Caco-2 (cell line): ENCODE data around the gene CEP112. TPM values are rescaled to one million over a fixed set of nuclear protein-coding genes. Genes with fewer than 3 reads are reported as not detected.

Source experiments
- BruUV-seq: library from RNA; stranded (reverse); fragments of 400-500 nt; replicated peaks from 2 replicates; lab custom pipeline; 2021; lab: Mats Ljungman, UMichigan
- CTCF ChIA-PET: fragments of 300-600 bp; sonication (Branson Sonifier 250); formaldehyde crosslinking; loops from one replicate; lab custom pipeline; 2022; ENCODE audit warnings: antibody characterized with exemption; lab: Charles Lee
- POLR2A ChIA-PET: fragments of 300-600 bp; sonication (Branson Sonifier 250); formaldehyde crosslinking; loops from one replicate; lab custom pipeline; 2022; ENCODE audit warnings: antibody characterized with exemption; lab: Charles Lee
- DNase-seq, 2 experiments: peaks; one replicate each; pipeline versions ENCODE4 v3.0.0 to v3.0.0-alpha.2; 2020 to 2022
- H3K27me3 ChIP-seq: replicated peaks from 2 replicates; pipeline ENCODE4 v1.6.0; 2011; ENCODE audit warnings: low read length; ENCODE audit not compliant: control insufficient read depth, insufficient read depth
- H3K36me3 ChIP-seq: 2 replicates; pipeline ENCODE4 v1.5.1; 2011; ENCODE audit warnings: low read length; ENCODE audit not compliant: control insufficient read depth, insufficient read depth
- H3K4me1 ChIP-seq: fragments of 250-450 bp; sonication (Bioruptor Pico); 2 replicates; pipeline ENCODE4 v1.5.1; 2020; ENCODE audit warnings: mild to moderate bottlenecking
- H3K4me3 ChIP-seq: 2 replicates; pipeline ENCODE4 v1.5.1; 2011; ENCODE audit warnings: low read depth, mild to moderate bottlenecking, control low read depth, low read length
- H3K9me3 ChIP-seq: fragments of 250-450 bp; sonication (Bioruptor Pico); 2 replicates; pipeline ENCODE4 v1.5.1; 2020; ENCODE audit warnings: mild to moderate bottlenecking, moderate library complexity
- H3K27ac Mint-ChIP-seq: one replicate; pipeline ENCODE4 v1.8.0; 2022; ENCODE audit warnings: mixed read lengths; ENCODE audit not compliant: unreplicated experiment
- H3K27me3 Mint-ChIP-seq: one replicate; pipeline ENCODE4 v1.8.0; 2022; ENCODE audit warnings: mixed read lengths; ENCODE audit not compliant: insufficient read depth, unreplicated experiment
- H3K36me3 Mint-ChIP-seq: one replicate; pipeline ENCODE4 v1.8.0; 2022; ENCODE audit warnings: mild to moderate bottlenecking, mixed read lengths; ENCODE audit not compliant: insufficient read depth, unreplicated experiment
- H3K4me1 Mint-ChIP-seq: one replicate; pipeline ENCODE4 v1.8.0; 2022; ENCODE audit warnings: low read depth, mixed read lengths; ENCODE audit not compliant: unreplicated experiment
- H3K4me3 Mint-ChIP-seq: one replicate; pipeline ENCODE4 v1.8.0; 2022; ENCODE audit warnings: mild to moderate bottlenecking, moderate library complexity, mixed read lengths; ENCODE audit not compliant: unreplicated experiment
- H3K9me3 Mint-ChIP-seq: one replicate; pipeline ENCODE4 v1.8.0; 2022; ENCODE audit warnings: mixed read lengths; ENCODE audit not compliant: unreplicated experiment
- intact Hi-C: fragments of 100-400 bp; cut with micrococcal nuclease; formaldehyde crosslinking; loops from one replicate; pipeline ENCODE4 v1.10.0; 2022; ENCODE audit not compliant: unreplicated experiment
- total RNA-seq: library from RNA; stranded (reverse); gene quantifications from 2 replicates; pipeline ENCODE4 v1.2.3, GENCODE V29; 2022
- TF ChIP-seq, protein P1 (sequence below), 2 experiments: fragments of 200-600 bp in 1 of 2; IDR thresholded peaks; 1 replicate in 1 of 2; 2 replicates in 1 of 2; pipeline versions ENCODE4 v1.5.1 to v1.8.0; 2011 to 2022; ENCODE audit warnings: antibody characterized with exemption in 1 of 2, control low read depth in 1 of 2, inconsistent platforms in 1 of 2, low read depth in 1 of 2, low read length in 1 of 2, mild to moderate bottlenecking in 1 of 2, moderate library complexity in 1 of 2; ENCODE audit not compliant: insufficient read depth in 1 of 2, severe bottlenecking in 1 of 2, unreplicated experiment in 1 of 2

Gene CEP112
- total RNA-seq, 1 experiment from 2014 or later = 4.7 TPM

DNA sequence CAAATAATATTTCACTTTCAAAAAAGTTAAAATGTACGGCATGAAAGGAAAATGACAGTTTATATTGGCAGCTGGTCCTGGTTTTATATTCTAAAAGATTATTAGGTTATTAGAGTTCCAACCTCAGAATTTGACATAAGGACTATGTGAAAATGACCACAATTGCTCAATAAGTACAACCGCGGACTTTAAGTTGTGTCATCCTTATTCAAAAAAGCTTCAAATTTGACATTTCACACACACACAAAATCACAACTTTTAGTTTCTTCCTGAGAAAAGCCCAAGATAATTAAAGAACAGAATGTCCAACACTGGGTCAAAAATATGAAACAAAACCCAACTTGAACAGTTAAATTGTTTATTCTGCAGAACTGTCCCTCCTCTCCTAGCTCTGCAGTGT lies 497.3 kb downstream of the CEP112 start:
- intact Hi-C loops = loop anchor here (10.0 kb wide), 1 partner anchor 130 kb away; the partner anchor contains the start of gene AXIN2
- no peaks in the 10 kb centered on the region for H3K27me3 Mint-ChIP-seq
- H3K4me3 Mint-ChIP-seq = no peak overlapping the region
- BruUV-seq = no TSS peak
- Histone ChIP-seq H3K36me3 (no peaks in the 10 kb centered on the region), H3K27me3 (no peaks in the 10 kb centered on the region), H3K9me3 (no peaks in the 10 kb centered on the region), H3K4me3 (no peak overlapping the region), H3K4me1 (peaks cover 13% of the 10 kb centered on the region; the same call in 1 of the 2 replicates)
- TF ChIP-seq, protein P1, sequence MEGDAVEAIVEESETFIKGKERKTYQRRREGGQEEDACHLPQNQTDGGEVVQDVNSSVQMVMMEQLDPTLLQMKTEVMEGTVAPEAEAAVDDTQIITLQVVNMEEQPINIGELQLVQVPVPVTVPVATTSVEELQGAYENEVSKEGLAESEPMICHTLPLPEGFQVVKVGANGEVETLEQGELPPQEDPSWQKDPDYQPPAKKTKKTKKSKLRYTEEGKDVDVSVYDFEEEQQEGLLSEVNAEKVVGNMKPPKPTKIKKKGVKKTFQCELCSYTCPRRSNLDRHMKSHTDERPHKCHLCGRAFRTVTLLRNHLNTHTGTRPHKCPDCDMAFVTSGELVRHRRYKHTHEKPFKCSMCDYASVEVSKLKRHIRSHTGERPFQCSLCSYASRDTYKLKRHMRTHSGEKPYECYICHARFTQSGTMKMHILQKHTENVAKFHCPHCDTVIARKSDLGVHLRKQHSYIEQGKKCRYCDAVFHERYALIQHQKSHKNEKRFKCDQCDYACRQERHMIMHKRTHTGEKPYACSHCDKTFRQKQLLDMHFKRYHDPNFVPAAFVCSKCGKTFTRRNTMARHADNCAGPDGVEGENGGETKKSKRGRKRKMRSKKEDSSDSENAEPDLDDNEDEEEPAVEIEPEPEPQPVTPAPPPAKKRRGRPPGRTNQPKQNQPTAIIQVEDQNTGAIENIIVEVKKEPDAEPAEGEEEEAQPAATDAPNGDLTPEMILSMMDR (IDR thresholded peaks at IDR 0.05; ENCODE audit: insufficient read depth in 1 of 2, low read depth in 1 of 2, low read length in 1 of 2, severe bottlenecking in 1 of 2, unreplicated experiment in 1 of 2) = no peak
- POLR2A ChIA-PET = no interaction called here
- H3K4me1 Mint-ChIP-seq = peaks cover 26% of the 10 kb centered on the region
- H3K9me3 Mint-ChIP-seq = peaks cover 3% of the 10 kb centered on the region
- CTCF ChIA-PET = no interaction called here
- no peak overlapping the region for H3K27ac Mint-ChIP-seq
- DNase-seq = no peak
- no peaks in the 10 kb centered on the region for H3K36me3 Mint-ChIP-seq

DNA sequence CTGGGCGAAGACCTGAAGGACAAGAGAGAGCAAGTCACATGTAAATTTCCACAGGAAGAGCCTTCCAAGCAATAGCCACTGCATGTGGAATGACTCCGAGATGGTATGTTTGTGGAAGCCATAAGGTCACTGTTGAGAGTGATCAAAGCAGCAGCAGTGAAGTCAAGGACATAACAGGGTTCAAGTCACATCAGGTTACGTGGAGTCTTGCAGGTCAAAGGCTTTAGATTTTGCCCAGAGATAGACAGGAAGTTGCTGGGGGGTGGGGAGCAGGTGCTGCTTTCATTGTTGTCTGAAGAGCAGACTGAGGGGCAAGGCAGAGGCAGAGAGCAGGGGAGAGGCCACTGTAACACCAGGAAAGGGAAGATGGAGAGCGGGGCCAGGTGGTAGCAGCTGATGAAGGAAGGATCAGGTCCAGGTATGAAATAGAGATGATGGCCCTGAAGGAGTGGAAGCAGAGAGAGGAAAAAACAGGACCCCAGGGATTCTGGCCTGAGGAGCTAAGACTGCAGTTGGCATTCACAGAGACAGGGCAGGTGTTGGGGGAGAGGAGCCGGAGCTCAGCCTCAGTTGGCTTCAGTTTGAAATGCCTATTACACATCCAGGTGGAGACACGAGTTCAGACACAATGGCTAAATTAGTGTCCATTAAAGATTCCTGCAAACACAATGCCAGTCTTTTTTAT lies 501.2 kb downstream of the CEP112 start:
- Histone ChIP-seq H3K36me3 (no peaks in the 10 kb centered on the region), H3K4me3 (no peak overlapping the region), H3K9me3 (no peaks in the 10 kb centered on the region), H3K27me3 (no peaks in the 10 kb centered on the region), H3K4me1 (0 out of 2 replicates have a peak, but pooled peaks cover 4% of the 10 kb centered on the region)
- intact Hi-C loops = loop anchor here (10.0 kb wide), 1 partner anchor 126 kb away; the partner anchor contains the start of gene AXIN2
- no TSS peak for BruUV-seq
- Mint-ChIP-seq H3K36me3 (no peaks in the 10 kb centered on the region), H3K27ac (no peak overlapping the region), H3K4me3 (no peak overlapping the region), H3K4me1 (peaks cover 9% of the 10 kb centered on the region), H3K27me3 (no peaks in the 10 kb centered on the region), H3K9me3 (no peaks in the 10 kb centered on the region)
- POLR2A ChIA-PET = no interaction called here
- no peak for DNase-seq
- CTCF ChIA-PET = no interaction called here
- TF ChIP-seq, protein P1 (IDR thresholded peaks at IDR 0.05; ENCODE audit: insufficient read depth in 1 of 2, low read depth in 1 of 2, low read length in 1 of 2, severe bottlenecking in 1 of 2, unreplicated experiment in 1 of 2) = no peak

DNA sequence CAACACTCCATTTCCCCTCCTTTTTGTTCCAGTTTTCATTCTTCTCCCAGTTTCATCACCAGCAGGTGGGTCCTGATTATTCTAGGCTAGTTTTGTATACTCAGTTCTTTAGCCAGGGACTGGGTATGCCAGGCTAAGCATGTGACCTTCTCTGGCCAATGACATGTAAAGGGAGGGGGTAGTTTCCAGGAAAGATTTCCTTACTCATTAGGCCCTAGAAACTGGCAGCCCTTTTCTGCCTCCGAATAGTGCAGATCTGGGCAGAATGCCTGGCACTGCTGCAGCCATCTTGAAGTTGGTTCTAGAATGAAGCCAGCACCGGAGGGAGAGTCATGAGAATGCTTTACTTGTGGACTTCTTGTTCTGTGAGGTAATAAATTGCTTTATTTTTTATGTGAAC lies 503.6 kb downstream of the CEP112 start:
- H3K27me3 ChIP-seq = no peaks in the 10 kb centered on the region
- no TSS peak for BruUV-seq
- H3K4me3 ChIP-seq = no peak overlapping the region
- no peaks in the 10 kb centered on the region for H3K36me3 ChIP-seq
- POLR2A ChIA-PET = no interaction called here
- H3K4me1 Mint-ChIP-seq = peaks cover 9% of the 10 kb centered on the region
- TF ChIP-seq, protein P1 (IDR thresholded peaks at IDR 0.05; ENCODE audit: insufficient read depth in 1 of 2, low read depth in 1 of 2, low read length in 1 of 2, severe bottlenecking in 1 of 2, unreplicated experiment in 1 of 2) = no peak
- H3K9me3 ChIP-seq = no peaks in the 10 kb centered on the region
- H3K36me3 Mint-ChIP-seq = no peaks in the 10 kb centered on the region
- no peak for DNase-seq
- H3K4me1 ChIP-seq = 0 out of 2 replicates have a peak, but pooled peaks cover 4% of the 10 kb centered on the region
- CTCF ChIA-PET = no interaction called here
- intact Hi-C loops = no loop called here
- no peak overlapping the region for H3K4me3 Mint-ChIP-seq
- H3K9me3 Mint-ChIP-seq = no peaks in the 10 kb centered on the region
- H3K27ac Mint-ChIP-seq = no peak overlapping the region
- H3K27me3 Mint-ChIP-seq = no peaks in the 10 kb centered on the region
